Natural killer cell treated with Interleukin-12 subunit alpha and Interleukin-12 subunit beta and Interleukin-15 and Interleukin-18, amount 100 ng/mL, for 72 hours (primary cell): ENCODE measurements around the gene MCFD2. TPM values are rescaled to one million over a fixed set of nuclear protein-coding genes. Genes with fewer than 3 reads are reported as not detected.

Experiments used
- ATAC-seq, 2 donors: fragments of 150-1000 bp; cut with Tn5 transposase in 1 of 2; sonication (Bioruptor Pico), chemical (Tn5 transposase) in 1 of 2; 2 replicates each; pipeline ENCODE4 v1.10.0; 2021
- DNase-seq: peaks from one replicate; pipeline ENCODE4 v3.0.0; 2022; ENCODE audit warnings: low spot score
- H3K27ac Mint-ChIP-seq, 2 donors: 1 replicate in 1 of 2; 2 replicates in 1 of 2; pipeline ENCODE4 v1.8.0; 2022; ENCODE audit warnings: mixed read lengths in 2 of 2, mild to moderate bottlenecking in 1 of 2, moderate library complexity in 1 of 2
- H3K27me3 Mint-ChIP-seq, 2 donors: 1 replicate in 1 of 2; 2 replicates in 1 of 2; pipeline ENCODE4 v1.8.0; 2022; ENCODE audit warnings: mixed read lengths in 2 of 2
- H3K36me3 Mint-ChIP-seq: one replicate; pipeline ENCODE4 v1.8.0; 2022; ENCODE audit warnings: mixed read lengths
- H3K4me1 Mint-ChIP-seq, 2 donors: 1 replicate in 1 of 2; 2 replicates in 1 of 2; pipeline ENCODE4 v1.8.0; 2022; ENCODE audit warnings: low read depth in 2 of 2, mixed read lengths in 2 of 2, mild to moderate bottlenecking in 1 of 2
- H3K4me3 Mint-ChIP-seq: one replicate; pipeline ENCODE4 v1.8.0; 2022; ENCODE audit warnings: mixed read lengths
- H3K9me3 Mint-ChIP-seq: 2 replicates; pipeline ENCODE4 v1.8.0; 2022; ENCODE audit warnings: mixed read lengths
- total RNA-seq, 2 donors: library from RNA; stranded (reverse); gene quantifications; one replicate each; pipeline ENCODE4 v1.2.3, GENCODE V29; 2022

MCFD2 gene
- total RNA-seq, 2 donors from 2014 or later: 38.4 to 45.1 TPM

- ATAC-seq: no peak
- Mint-ChIP-seq H3K9me3 (no peaks in the 10 kb centered on the region), H3K27ac (no peak overlapping the region), H3K4me1 (peaks cover 0 to 4% of the 10 kb centered on the region in 2 donors), H3K36me3 (peaks cover 9% of the 10 kb centered on the region), H3K4me3 (no peak overlapping the region), H3K27me3 (peaks cover 0 to 7% of the 10 kb centered on the region in 2 donors)
- no peak for DNase-seq
Measured at GRCh38 chr2:46865181-46865970, 50.2 kb downstream of the MCFD2 start.

GRCh38 chr2:46863882-46864281 lies 51.7 kb downstream of the MCFD2 start:
- DNase-seq: no peak
- no peaks in the 10 kb centered on the region for H3K9me3 Mint-ChIP-seq
- H3K4me1 Mint-ChIP-seq: peaks cover 0 to 4% of the 10 kb centered on the region in 2 donors
- no peak overlapping the region for H3K27ac Mint-ChIP-seq
- no peak for ATAC-seq
- peaks cover 0 to 7% of the 10 kb centered on the region in 2 donors for H3K27me3 Mint-ChIP-seq
- no peak overlapping the region for H3K4me3 Mint-ChIP-seq
- peaks cover 9% of the 10 kb centered on the region for H3K36me3 Mint-ChIP-seq

GRCh38 chr2:46862514-46862913 lies 53.1 kb downstream of the MCFD2 start:
- H3K27ac Mint-ChIP-seq: no peak overlapping the region
- DNase-seq (no peak), ATAC-seq (no peak)
- peaks cover 0 to 7% of the 10 kb centered on the region in 2 donors for H3K27me3 Mint-ChIP-seq
- H3K36me3 Mint-ChIP-seq: peaks cover 9% of the 10 kb centered on the region
- no peak overlapping the region for H3K4me3 Mint-ChIP-seq
- no peaks in the 10 kb centered on the region for H3K9me3 Mint-ChIP-seq
- H3K4me1 Mint-ChIP-seq: peaks cover 0 to 7% of the 10 kb centered on the region in 2 donors

GRCh38 chr2:46861916-46862315 lies 53.7 kb downstream of the MCFD2 start:
- no peak overlapping the region for H3K4me3 Mint-ChIP-seq
- DNase-seq (no peak), ATAC-seq (no peak)
- no peak overlapping the region for H3K27ac Mint-ChIP-seq
- peaks cover 0 to 7% of the 10 kb centered on the region in 2 donors for H3K27me3 Mint-ChIP-seq
- H3K9me3 Mint-ChIP-seq: no peaks in the 10 kb centered on the region
- H3K36me3 Mint-ChIP-seq: peaks cover 9% of the 10 kb centered on the region
- peaks cover 0 to 7% of the 10 kb centered on the region in 2 donors for H3K4me1 Mint-ChIP-seq

GRCh38 chr2:46859482-46859881 lies 56.1 kb downstream of the MCFD2 start:
- H3K4me3 Mint-ChIP-seq: no peak overlapping the region
- H3K27ac Mint-ChIP-seq: peak overlapping the region in 1 of 2 donors; percentile 29
- no peak for ATAC-seq
- H3K27me3 Mint-ChIP-seq: peaks cover 0 to 7% of the 10 kb centered on the region in 2 donors
- H3K4me1 Mint-ChIP-seq: peaks cover 0 to 3% of the 10 kb centered on the region in 2 donors
- H3K36me3 Mint-ChIP-seq: peaks cover 1% of the 10 kb centered on the region
- no peak for DNase-seq
- no peaks in the 10 kb centered on the region for H3K9me3 Mint-ChIP-seq

- no peak overlapping the region for H3K4me3 Mint-ChIP-seq
- H3K9me3 Mint-ChIP-seq: no peaks in the 10 kb centered on the region
- H3K4me1 Mint-ChIP-seq: peaks cover 0 to 3% of the 10 kb centered on the region in 2 donors
- ATAC-seq (no peak), DNase-seq (no peak)
- no peaks in the 10 kb centered on the region for H3K36me3 Mint-ChIP-seq
- peaks cover 0 to 7% of the 10 kb centered on the region in 2 donors for H3K27me3 Mint-ChIP-seq
- H3K27ac Mint-ChIP-seq: no peak overlapping the region
Measured at GRCh38 chr2:46858702-46859090, 56.9 kb downstream of the MCFD2 start.

- no peak overlapping the region for H3K27ac Mint-ChIP-seq
- no peak for DNase-seq
- no peak overlapping the region for H3K4me3 Mint-ChIP-seq
- H3K36me3 Mint-ChIP-seq: no peaks in the 10 kb centered on the region
- peaks cover 0 to 3% of the 10 kb centered on the region in 2 donors for H3K4me1 Mint-ChIP-seq
- no peaks in the 10 kb centered on the region for H3K9me3 Mint-ChIP-seq
- no peak for ATAC-seq
- H3K27me3 Mint-ChIP-seq: peaks cover 0 to 7% of the 10 kb centered on the region in 2 donors
Measured at GRCh38 chr2:46857871-46858701, 57.5 kb downstream of the MCFD2 start.

- no peaks in the 10 kb centered on the region for H3K36me3 Mint-ChIP-seq
- no peaks in the 10 kb centered on the region for H3K27me3 Mint-ChIP-seq
- peaks cover 0 to 3% of the 10 kb centered on the region in 2 donors for H3K4me1 Mint-ChIP-seq
- no peak overlapping the region for H3K4me3 Mint-ChIP-seq
- DNase-seq (no peak), ATAC-seq (no peak)
- H3K9me3 Mint-ChIP-seq: no peaks in the 10 kb centered on the region
- H3K27ac Mint-ChIP-seq: no peak overlapping the region
Measured at GRCh38 chr2:46856336-46856735, 59.3 kb downstream of the MCFD2 start.

- Mint-ChIP-seq H3K36me3 (no peaks in the 10 kb centered on the region), H3K4me3 (no peak overlapping the region), H3K4me1 (peaks cover 0 to 3% of the 10 kb centered on the region in 2 donors), H3K9me3 (no peaks in the 10 kb centered on the region), H3K27me3 (no peaks in the 10 kb centered on the region), H3K27ac (no peak overlapping the region)
- ATAC-seq: no peak
- DNase-seq: no peak
Measured at GRCh38 chr2:46855805-46856204, 59.8 kb downstream of the MCFD2 start.

GRCh38 chr2:46854260-46854659 lies 61.3 kb downstream of the MCFD2 start:
- no peaks in the 10 kb centered on the region for H3K36me3 Mint-ChIP-seq
- no peak for DNase-seq
- H3K9me3 Mint-ChIP-seq: no peaks in the 10 kb centered on the region
- ATAC-seq: no peak
- peaks cover 0 to 3% of the 10 kb centered on the region in 2 donors for H3K4me1 Mint-ChIP-seq
- no peak overlapping the region for H3K27ac Mint-ChIP-seq
- no peak overlapping the region for H3K4me3 Mint-ChIP-seq
- no peaks in the 10 kb centered on the region for H3K27me3 Mint-ChIP-seq

- Mint-ChIP-seq H3K27ac (no peak overlapping the region), H3K4me3 (no peak overlapping the region), H3K9me3 (no peaks in the 10 kb centered on the region), H3K27me3 (peaks cover 3 to 7% of the 10 kb centered on the region in 2 donors), H3K36me3 (no peaks in the 10 kb centered on the region), H3K4me1 (no peaks in the 10 kb centered on the region)
- DNase-seq (no peak), ATAC-seq (no peak)
Measured at GRCh38 chr2:46852598-46852997, 63.0 kb downstream of the MCFD2 start.

- ATAC-seq: no peak
- no peak overlapping the region for H3K27ac Mint-ChIP-seq
- H3K4me1 Mint-ChIP-seq: no peaks in the 10 kb centered on the region
- DNase-seq: no peak
- H3K4me3 Mint-ChIP-seq: no peak overlapping the region
- H3K9me3 Mint-ChIP-seq: no peaks in the 10 kb centered on the region
- H3K36me3 Mint-ChIP-seq: no peaks in the 10 kb centered on the region
- peaks cover 3 to 7% of the 10 kb centered on the region in 2 donors for H3K27me3 Mint-ChIP-seq
Measured at GRCh38 chr2:46852124-46852523, 63.5 kb downstream of the MCFD2 start.
